HG03378 (cell line): ENCODE data around the gene PPP1R13B.

Source experiments
- ATAC-seq: cut with Tn5 transposase; IDR thresholded peaks from one replicate; pipeline ENCODE4 v1.9.1; 2021; ENCODE audit warnings: mild to moderate bottlenecking, moderate library complexity; ENCODE audit not compliant: unreplicated experiment

PPP1R13B gene

GRCh38 chr14:103688906-103689902 lies 158.2 kb downstream of the PPP1R13B start:
- ATAC-seq = no peak

- ATAC-seq = no peak
Observed at GRCh38 chr14:103688441-103688840, 158.9 kb downstream of the PPP1R13B start.

GRCh38 chr14:103687712-103688111 lies 159.7 kb downstream of the PPP1R13B start:
- ATAC-seq = no peak

- ATAC-seq = no peak
Observed at GRCh38 chr14:103686831-103687485, 160.4 kb downstream of the PPP1R13B start.

GRCh38 chr14:103685276-103686211 lies 161.8 kb downstream of the PPP1R13B start:
- no peak for ATAC-seq

- no peak for ATAC-seq
Observed at GRCh38 chr14:103684871-103685270, 162.5 kb downstream of the PPP1R13B start.

- no peak for ATAC-seq
Observed at GRCh38 chr14:103684471-103684870, 162.9 kb downstream of the PPP1R13B start.
